Muscle of leg (tissue), 11 donors: ENCODE measurements around the gene EBF4. TPM values are rescaled to one million over a fixed set of nuclear protein-coding genes. Genes with fewer than 3 reads are reported as not detected.

Experiments
- DNase-seq: peaks from one replicate; pipeline ENCODE4 v3.0.0; 2013
- H3K27ac ChIP-seq: one replicate; pipeline ENCODE4 v1.5.1; 2013; ENCODE audit warnings: mild to moderate bottlenecking, low read length, control low read depth
- H3K27me3 ChIP-seq: one replicate; pipeline ENCODE4 v1.6.1; 2013; ENCODE audit warnings: low read length; ENCODE audit not compliant: control insufficient read depth, insufficient read depth
- H3K36me3 ChIP-seq: one replicate; pipeline ENCODE4 v1.6.1; 2013; ENCODE audit warnings: low read length; ENCODE audit not compliant: control insufficient read depth, insufficient read depth
- H3K4me1 ChIP-seq: one replicate; pipeline ENCODE4 v1.6.1; 2013; ENCODE audit warnings: low read length; ENCODE audit not compliant: control insufficient read depth, insufficient read depth
- H3K4me3 ChIP-seq: one replicate; pipeline ENCODE4 v1.5.1; 2013; ENCODE audit warnings: low read length, control low read depth
- H3K9me3 ChIP-seq: replicated peaks from 2 replicates; pipeline ENCODE4 v1.6.1; 2013; ENCODE audit warnings: low read depth, low read length; ENCODE audit not compliant: control insufficient read depth
- WGBS: methylation state at CpG from one replicate; pipeline ENCODE4 v1.1.5; 2013; ENCODE audit warnings: missing lambda C conversion rate; ENCODE audit not compliant: insufficient coverage; 5-methylcytosine and 5-hydroxymethylcytosine counted together
- polyA plus RNA-seq, 8 donors: library from polyadenylated mRNA; unstranded; fragments of 120-200 nt; gene quantifications; one replicate each; pipeline versions ENCODE4 v1.2.1 to v1.2.3, GENCODE V29; 2013; ENCODE audit warnings: inconsistent platforms in 1 of 8, low replicate concordance in 1 of 8; ENCODE audit not compliant: insufficient read length in 8 of 8, insufficient read depth in 1 of 8
- total RNA-seq: library from RNA; stranded (reverse); fragments of 120-200 nt; gene quantifications from one replicate; pipeline ENCODE4 v1.2.4, GENCODE V29; 2013

Gene EBF4
- total and polyA plus RNA-seq, 9 donors: 3.2 to 8.9 (median 4.4) TPM

DNA sequence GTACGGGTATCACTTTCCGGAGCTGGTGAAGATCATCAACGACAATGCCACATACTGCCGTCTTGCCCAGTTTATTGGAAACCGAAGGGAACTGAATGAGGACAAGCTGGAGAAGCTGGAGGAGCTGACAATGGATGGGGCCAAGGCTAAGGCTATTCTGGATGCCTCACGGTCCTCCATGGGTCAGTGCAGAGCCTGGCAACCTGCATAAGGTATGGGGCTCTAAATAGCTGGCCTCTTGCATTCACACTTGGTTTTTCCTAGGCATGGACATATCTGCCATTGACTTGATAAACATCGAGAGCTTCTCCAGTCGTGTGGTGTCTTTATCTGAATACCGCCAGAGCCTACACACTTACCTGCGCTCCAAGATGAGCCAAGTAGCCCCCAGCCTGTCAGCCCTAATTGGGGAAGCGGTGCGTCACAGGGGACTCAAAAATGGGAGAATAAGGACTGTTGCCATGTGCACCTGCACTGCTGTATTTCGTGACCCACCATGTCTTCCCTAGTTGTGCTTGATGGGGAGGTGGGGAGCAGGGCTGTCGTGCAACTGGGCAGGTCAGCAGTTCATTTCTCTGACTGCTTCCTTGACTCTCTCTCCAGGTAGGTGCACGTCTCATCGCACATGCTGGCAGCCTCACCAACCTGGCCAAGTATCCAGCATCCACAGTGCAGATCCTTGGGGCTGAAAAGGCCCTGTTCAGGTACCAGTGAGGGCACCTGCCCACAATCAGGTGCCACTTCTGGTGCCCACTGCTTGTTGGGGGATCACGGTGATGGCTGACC is 37.1 kb upstream of the EBF4 start:
- Histone ChIP-seq H3K9me3 (no peaks in the 10 kb centered on the region), H3K4me1 (peaks cover 15% of the 10 kb centered on the region), H3K36me3 (peaks cover 68% of the 10 kb centered on the region), H3K27me3 (no peaks in the 10 kb centered on the region), H3K4me3 (no peak overlapping the region), H3K27ac (no peak overlapping the region)
- DNase-seq: no peak
- 94% methylated on average over 15 of the region's 17 CpGs for WGBS

- H3K36me3 ChIP-seq: peaks cover 72% of the 10 kb centered on the region
- 93% methylated on average over 10 of the region's 12 CpGs for WGBS
These were observed 36.0 kb upstream of the EBF4 start for GRCh38 chr20:2656471-2657117.

GRCh38 chr20:2657241-2657640 is 35.3 kb upstream of the EBF4 start:
- Histone ChIP-seq H3K27ac (no peak overlapping the region), H3K4me3 (no peak overlapping the region), H3K27me3 (no peaks in the 10 kb centered on the region), H3K9me3 (no peaks in the 10 kb centered on the region), H3K36me3 (peaks cover 79% of the 10 kb centered on the region), H3K4me1 (peaks cover 15% of the 10 kb centered on the region)
- 75% methylated on average over 4 of the region's 5 CpGs for WGBS
- no peak for DNase-seq

More at GRCh38 chr20:2656471-2657117, 36.0 kb upstream of the EBF4 start:
- no peak overlapping the region for H3K4me3 ChIP-seq
- DNase-seq: no peak
- no peaks in the 10 kb centered on the region for H3K9me3 ChIP-seq
- H3K27ac ChIP-seq: no peak overlapping the region
- H3K27me3 ChIP-seq: no peaks in the 10 kb centered on the region
- peaks cover 15% of the 10 kb centered on the region for H3K4me1 ChIP-seq

- 67% methylated on average over 1 of the region's 5 CpGs for WGBS
- no peaks in the 10 kb centered on the region for H3K27me3 ChIP-seq
These were observed 34.9 kb upstream of the EBF4 start for GRCh38 chr20:2657674-2658073.

GRCh38 chr20:2658414-2659354 is 33.9 kb upstream of the EBF4 start:
- no peak overlapping the region for H3K27ac ChIP-seq
- no peak for DNase-seq
- peaks cover 84% of the 10 kb centered on the region for H3K36me3 ChIP-seq
- H3K4me3 ChIP-seq: no peak overlapping the region
- no peaks in the 10 kb centered on the region for H3K9me3 ChIP-seq
- WGBS: 78% methylated on average over 10 of the region's 13 CpGs
- H3K27me3 ChIP-seq: no peaks in the 10 kb centered on the region
- peaks cover 16% of the 10 kb centered on the region for H3K4me1 ChIP-seq

More at GRCh38 chr20:2657674-2658073, 34.9 kb upstream of the EBF4 start:
- H3K4me3 ChIP-seq: no peak overlapping the region
- no peaks in the 10 kb centered on the region for H3K9me3 ChIP-seq
- no peak overlapping the region for H3K27ac ChIP-seq
- peaks cover 15% of the 10 kb centered on the region for H3K4me1 ChIP-seq
- peaks cover 81% of the 10 kb centered on the region for H3K36me3 ChIP-seq
- no peak for DNase-seq

DNA sequence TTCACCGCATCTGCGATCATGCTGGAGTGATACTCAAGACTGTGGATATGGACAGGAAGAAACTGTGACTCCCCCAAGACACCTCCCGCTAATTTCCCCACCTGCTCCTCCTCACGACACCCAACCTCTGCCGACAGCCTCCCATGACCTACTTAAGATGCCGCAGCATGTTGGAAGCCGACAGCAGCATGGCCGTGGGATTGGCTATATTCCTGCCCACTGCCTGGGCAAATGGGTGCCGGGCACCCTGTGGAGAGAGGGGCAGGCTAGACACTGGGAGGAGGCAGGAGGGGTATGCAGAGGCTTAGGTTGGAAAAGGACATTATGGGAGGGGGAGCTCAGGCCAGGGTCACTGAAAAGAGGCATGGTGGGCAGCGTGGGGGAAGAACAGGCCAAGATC is 33.0 kb upstream of the EBF4 start:
- peaks cover 10% of the 10 kb centered on the region for H3K4me1 ChIP-seq
- no peaks in the 10 kb centered on the region for H3K27me3 ChIP-seq
- H3K9me3 ChIP-seq: no peaks in the 10 kb centered on the region
- DNase-seq: no peak
- no peak overlapping the region for H3K27ac ChIP-seq
- H3K36me3 ChIP-seq: peaks cover 76% of the 10 kb centered on the region
- H3K4me3 ChIP-seq: no peak overlapping the region
- WGBS: 91% methylated on average over 6 of the region's 10 CpGs

- Histone ChIP-seq H3K4me1 (peaks cover 12% of the 10 kb centered on the region), H3K27ac (peak overlapping the region; percentile 98), H3K4me3 (peak overlapping the region; percentile 94), H3K27me3 (peaks cover 2% of the 10 kb centered on the region), H3K36me3 (peaks cover 37% of the 10 kb centered on the region), H3K9me3 (no peaks in the 10 kb centered on the region)
- WGBS: 4% methylated on average over 7 of the region's 13 CpGs
- no peak for DNase-seq
These were observed 29.2 kb upstream of the EBF4 start for GRCh38 chr20:2663364-2663886.

DNA sequence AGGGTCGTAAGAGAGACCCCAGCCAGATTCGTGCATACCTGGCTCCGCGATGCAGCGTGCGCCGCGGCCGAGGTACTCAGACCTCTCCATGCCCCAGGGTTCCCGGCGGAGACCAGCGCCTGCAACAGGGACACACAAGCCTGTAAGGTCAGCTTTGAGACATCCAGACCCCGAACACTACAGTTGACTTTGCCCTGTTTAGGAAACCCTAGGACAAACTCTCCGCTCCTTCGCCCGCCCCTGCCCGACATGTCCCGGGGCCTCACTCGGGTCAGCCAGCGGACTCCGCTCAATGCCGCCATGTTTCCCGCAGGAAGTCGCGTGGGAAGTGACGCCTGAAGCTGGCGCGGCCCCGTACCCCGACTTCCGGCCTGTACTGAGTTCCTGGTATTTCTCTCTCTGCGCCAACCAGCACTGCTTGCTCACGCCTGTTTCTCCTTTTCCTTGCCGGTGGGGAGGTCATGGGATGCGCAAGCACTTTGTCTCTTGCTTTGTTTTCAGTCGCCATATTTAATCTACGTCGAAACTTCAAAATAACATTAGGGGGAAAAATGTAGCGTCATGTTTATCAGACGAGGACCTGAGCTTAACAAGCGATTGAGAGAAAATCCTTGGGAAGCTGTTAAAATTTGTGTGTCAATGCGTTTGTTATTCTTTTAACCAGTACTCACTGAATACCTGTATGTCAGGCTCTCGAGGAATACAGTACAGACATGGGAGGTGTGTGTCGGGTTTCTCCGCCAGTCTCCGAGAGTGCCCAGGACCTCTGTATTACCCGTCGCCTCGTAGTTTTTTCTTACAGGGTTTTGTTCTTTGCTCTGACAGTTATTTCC is 28.5 kb upstream of the EBF4 start, which contains the start of gene IDH3B:
TSS of gene IDH3B (minus strand) at position 330 of the 833 bp plus-strand sequence. CDS start at position 302, 28 bp downstream.
- under 1% methylated on average over 32 of the region's 49 CpGs for WGBS
- H3K4me3 ChIP-seq: peak within 1 kb of the TSS; percentile 94
- peaks cover 12% of the 10 kb centered on the region for H3K4me1 ChIP-seq
- DNase-seq: peak; percentile 98
- H3K9me3 ChIP-seq: no peaks in the 10 kb centered on the region
- peaks cover 31% of the 10 kb centered on the region for H3K36me3 ChIP-seq
- peak within 1 kb of the TSS; percentile 98 for H3K27ac ChIP-seq
- H3K27me3 ChIP-seq: peaks cover 5% of the 10 kb centered on the region

DNA sequence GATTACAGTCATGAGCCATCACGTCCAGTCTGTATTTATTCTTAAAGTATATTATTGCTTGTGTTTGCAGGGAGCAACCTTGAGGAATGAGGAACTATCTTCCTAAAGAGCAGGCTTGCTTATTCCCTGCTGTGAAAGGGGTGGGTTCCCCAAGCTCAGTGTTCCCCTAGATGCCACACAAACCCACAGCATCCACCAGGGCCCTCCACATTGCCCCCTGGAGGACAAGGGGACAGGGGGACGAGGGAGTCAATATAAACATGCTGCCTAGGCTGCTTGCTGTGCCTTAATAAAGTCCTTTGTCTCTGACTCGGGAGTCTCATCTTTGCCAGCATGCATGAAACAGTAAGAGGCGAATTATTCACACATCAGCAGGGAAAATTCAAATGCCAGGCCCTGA is 20.6 kb upstream of the EBF4 start:
- WGBS: 43% methylated on average over 1 of the region's 4 CpGs
- DNase-seq: no peak
- no peaks in the 10 kb centered on the region for H3K4me1 ChIP-seq
- no peak overlapping the region for H3K27ac ChIP-seq
- H3K27me3 ChIP-seq: peaks cover 15% of the 10 kb centered on the region
- no peak overlapping the region for H3K4me3 ChIP-seq
- no peaks in the 10 kb centered on the region for H3K36me3 ChIP-seq
- H3K9me3 ChIP-seq: no peaks in the 10 kb centered on the region
